ENCODE results near the gene NT5C1B. TPM values are rescaled to one million over a fixed set of nuclear protein-coding genes. Genes with fewer than 3 reads are reported as not detected.

NT5C1B gene
- total and polyA plus RNA-seq, 10 of the 15 experiments (the other 5 are each of a cell fraction or from before 2014, with no cell fraction given) = 0.40 to 0.44 TPM; not detected in 8

- TF ChIP-seq, protein P1, sequence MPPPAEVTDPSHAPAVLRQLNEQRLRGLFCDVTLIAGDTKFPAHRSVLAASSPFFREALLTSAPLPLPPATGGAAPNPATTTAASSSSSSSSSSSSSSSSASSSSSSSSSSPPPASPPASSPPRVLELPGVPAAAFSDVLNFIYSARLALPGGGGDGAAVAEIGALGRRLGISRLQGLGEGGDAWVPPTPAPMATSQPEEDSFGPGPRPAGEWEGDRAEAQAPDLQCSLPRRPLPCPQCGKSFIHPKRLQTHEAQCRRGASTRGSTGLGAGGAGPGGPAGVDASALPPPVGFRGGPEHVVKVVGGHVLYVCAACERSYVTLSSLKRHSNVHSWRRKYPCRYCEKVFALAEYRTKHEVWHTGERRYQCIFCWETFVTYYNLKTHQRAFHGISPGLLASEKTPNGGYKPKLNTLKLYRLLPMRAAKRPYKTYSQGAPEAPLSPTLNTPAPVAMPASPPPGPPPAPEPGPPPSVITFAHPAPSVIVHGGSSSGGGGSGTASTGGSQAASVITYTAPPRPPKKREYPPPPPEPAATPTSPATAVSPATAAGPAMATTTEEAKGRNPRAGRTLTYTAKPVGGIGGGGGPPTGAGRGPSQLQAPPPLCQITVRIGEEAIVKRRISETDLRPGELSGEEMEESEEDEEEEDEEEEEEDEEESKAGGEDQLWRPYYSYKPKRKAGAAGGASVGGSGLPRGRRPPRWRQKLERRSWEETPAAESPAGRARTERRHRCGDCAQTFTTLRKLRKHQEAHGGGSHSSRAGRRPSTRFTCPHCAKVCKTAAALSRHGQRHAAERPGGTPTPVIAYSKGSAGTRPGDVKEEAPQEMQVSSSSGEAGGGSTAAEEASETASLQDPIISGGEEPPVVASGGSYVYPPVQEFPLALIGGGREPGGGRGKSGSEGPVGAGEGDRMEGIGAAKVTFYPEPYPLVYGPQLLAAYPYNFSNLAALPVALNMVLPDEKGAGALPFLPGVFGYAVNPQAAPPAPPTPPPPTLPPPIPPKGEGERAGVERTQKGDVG (CRISPR knock-in tag; IDR thresholded peaks at IDR 0.05) = no peak
- TF ChIP-seq ZZZ3 (IDR thresholded peaks at IDR 0.05; ENCODE audit: control insufficient read depth, insufficient read length, low read depth) (no peak), YBX1 (IDR thresholded peaks at IDR 0.05) (no peak), FOS (IDR thresholded peaks at IDR 0.05; ENCODE audit: borderline replicate concordance, extremely low read depth, insufficient read length) (no peak), BCLAF1 (IDR thresholded peaks at IDR 0.05) (no peak), SKIL (IDR thresholded peaks at IDR 0.05; ENCODE audit: low read depth, poor library complexity, severe bottlenecking) (no peak)
- TF ChIP-seq, protein P2, sequence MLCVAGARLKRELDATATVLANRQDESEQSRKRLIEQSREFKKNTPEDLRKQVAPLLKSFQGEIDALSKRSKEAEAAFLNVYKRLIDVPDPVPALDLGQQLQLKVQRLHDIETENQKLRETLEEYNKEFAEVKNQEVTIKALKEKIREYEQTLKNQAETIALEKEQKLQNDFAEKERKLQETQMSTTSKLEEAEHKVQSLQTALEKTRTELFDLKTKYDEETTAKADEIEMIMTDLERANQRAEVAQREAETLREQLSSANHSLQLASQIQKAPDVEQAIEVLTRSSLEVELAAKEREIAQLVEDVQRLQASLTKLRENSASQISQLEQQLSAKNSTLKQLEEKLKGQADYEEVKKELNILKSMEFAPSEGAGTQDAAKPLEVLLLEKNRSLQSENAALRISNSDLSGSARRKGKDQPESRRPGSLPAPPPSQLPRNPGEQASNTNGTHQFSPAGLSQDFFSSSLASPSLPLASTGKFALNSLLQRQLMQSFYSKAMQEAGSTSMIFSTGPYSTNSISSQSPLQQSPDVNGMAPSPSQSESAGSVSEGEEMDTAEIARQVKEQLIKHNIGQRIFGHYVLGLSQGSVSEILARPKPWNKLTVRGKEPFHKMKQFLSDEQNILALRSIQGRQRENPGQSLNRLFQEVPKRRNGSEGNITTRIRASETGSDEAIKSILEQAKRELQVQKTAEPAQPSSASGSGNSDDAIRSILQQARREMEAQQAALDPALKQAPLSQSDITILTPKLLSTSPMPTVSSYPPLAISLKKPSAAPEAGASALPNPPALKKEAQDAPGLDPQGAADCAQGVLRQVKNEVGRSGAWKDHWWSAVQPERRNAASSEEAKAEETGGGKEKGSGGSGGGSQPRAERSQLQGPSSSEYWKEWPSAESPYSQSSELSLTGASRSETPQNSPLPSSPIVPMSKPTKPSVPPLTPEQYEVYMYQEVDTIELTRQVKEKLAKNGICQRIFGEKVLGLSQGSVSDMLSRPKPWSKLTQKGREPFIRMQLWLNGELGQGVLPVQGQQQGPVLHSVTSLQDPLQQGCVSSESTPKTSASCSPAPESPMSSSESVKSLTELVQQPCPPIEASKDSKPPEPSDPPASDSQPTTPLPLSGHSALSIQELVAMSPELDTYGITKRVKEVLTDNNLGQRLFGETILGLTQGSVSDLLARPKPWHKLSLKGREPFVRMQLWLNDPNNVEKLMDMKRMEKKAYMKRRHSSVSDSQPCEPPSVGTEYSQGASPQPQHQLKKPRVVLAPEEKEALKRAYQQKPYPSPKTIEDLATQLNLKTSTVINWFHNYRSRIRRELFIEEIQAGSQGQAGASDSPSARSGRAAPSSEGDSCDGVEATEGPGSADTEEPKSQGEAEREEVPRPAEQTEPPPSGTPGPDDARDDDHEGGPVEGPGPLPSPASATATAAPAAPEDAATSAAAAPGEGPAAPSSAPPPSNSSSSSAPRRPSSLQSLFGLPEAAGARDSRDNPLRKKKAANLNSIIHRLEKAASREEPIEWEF (IDR thresholded peaks at IDR 0.05; ENCODE audit: insufficient replicate concordance, low read depth, low read length) = no peak
- TF ChIP-seq, protein P3, sequence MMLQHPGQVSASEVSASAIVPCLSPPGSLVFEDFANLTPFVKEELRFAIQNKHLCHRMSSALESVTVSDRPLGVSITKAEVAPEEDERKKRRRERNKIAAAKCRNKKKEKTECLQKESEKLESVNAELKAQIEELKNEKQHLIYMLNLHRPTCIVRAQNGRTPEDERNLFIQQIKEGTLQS (IDR thresholded peaks at IDR 0.05; ENCODE audit: borderline replicate concordance, extremely low read depth, low read depth, low read length) = no peak
These were observed 36.9 kb upstream of the NT5C1B start (continued) for GRCh38 chr2:18626256-18626668.

Measured in GM12878 (cell line).